K562 (cell line): ENCODE data around the gene FAM181B. TPM values are rescaled to one million over a fixed set of nuclear protein-coding genes. Genes with fewer than 3 reads are reported as not detected.

ENCODE experiments used
- ATAC-seq: fragments of 200-7000 bp; cut with Tn5 transposase; 3 replicates; pipeline ENCODE4 v1.9.1; 2020; ENCODE audit warnings: moderate library complexity
- BruUV-seq: library from RNA; stranded (reverse); fragments of 400-500 nt; replicated peaks from 2 replicates; lab custom pipeline; 2021; lab: Mats Ljungman, UMichigan
- CTCF ChIA-PET: fragments of 300-600 bp; formaldehyde crosslinking; extraction: SDS; loops from one replicate; lab custom pipeline; 2021; ENCODE audit warnings: low intra/inter-chr PET ratio; lab: Yijun Ruan, JAX
- POLR2A ChIA-PET: fragments of 300-600, 350-650 bp; sonication (Branson Sonifier 250); formaldehyde crosslinking; extraction: SDS; loops from one replicate; lab custom pipeline; 2021; ENCODE audit warnings: antibody characterized with exemption, inconsistent platforms; lab: Yijun Ruan, JAX
- DNase-seq, 4 experiments: peaks; one replicate each; pipeline versions ENCODE4 v3.0.0 to v3.0.0-alpha.2; 2011 to 2018; ENCODE audit warnings: low spot score in 3 of 4, mixed read lengths in 3 of 4; ENCODE audit errors: extremely low read depth in 1 of 4
- FAIRE-seq: peaks from 2 replicates; lab custom pipeline; 2011; peaks lifted over from hg19 to GRCh38; lab: Jason Lieb, UNC
- H2AFZ ChIP-seq: 2 replicates; pipeline ENCODE4 v1.6.0; 2011; ENCODE audit warnings: low read depth, low read length, control low read depth, inconsistent platforms
- H3K27ac ChIP-seq: fragments of 200-600 bp; 3 replicates; pipeline ENCODE4 v1.8.0; 2011; ENCODE audit warnings: low read depth, mild to moderate bottlenecking, control low read depth, inconsistent platforms, low read length, moderate library complexity, mixed read lengths; ENCODE audit errors: extremely low read depth
- H3K27me3 ChIP-seq, 2 experiments: fragments of 300-600 bp in 1 of 2; 2 replicates in 1 of 2; 3 replicates in 1 of 2; pipeline versions ENCODE4 v1.6.0 to v1.8.0; 2011; ENCODE audit warnings: inconsistent platforms in 2 of 2, low read length in 2 of 2, mild to moderate bottlenecking in 1 of 2, mixed read lengths in 1 of 2, moderate library complexity in 1 of 2; ENCODE audit not compliant: control insufficient read depth in 2 of 2, insufficient read depth in 2 of 2
- H3K36me3 ChIP-seq: fragments of 300-600 bp; 3 replicates; pipeline ENCODE4 v1.8.0; 2011; ENCODE audit warnings: mild to moderate bottlenecking, low read length, inconsistent platforms; ENCODE audit not compliant: control insufficient read depth, insufficient read depth
- H3K4me1 ChIP-seq, 2 experiments: fragments of 200-600 bp in 1 of 2; replicated peaks in 1 of 2; 2 replicates in 1 of 2; 3 replicates in 1 of 2; pipeline versions ENCODE4 v1.5.1 to v1.8.0; 2011; ENCODE audit warnings: inconsistent platforms in 2 of 2, low read length in 2 of 2, mild to moderate bottlenecking in 1 of 2, mixed read lengths in 1 of 2, moderate library complexity in 1 of 2; ENCODE audit not compliant: control insufficient read depth in 2 of 2, insufficient read depth in 2 of 2
- H3K4me2 ChIP-seq: 2 replicates; pipeline ENCODE4 v1.6.1; 2011; ENCODE audit warnings: low read length, control low read depth, inconsistent platforms, mixed read lengths; ENCODE audit not compliant: insufficient read depth
- H3K4me3 ChIP-seq: fragments of 200-600 bp; sonication (generic), shearing (Covaris generic); 2 replicates; pipeline ENCODE4 v1.5.1; 2016; ENCODE audit warnings: control low read depth, inconsistent platforms
- H3K79me2 ChIP-seq: fragments of 200-600 bp; 3 replicates; pipeline ENCODE4 v1.8.0; 2011; ENCODE audit warnings: low read length, inconsistent platforms; ENCODE audit not compliant: control insufficient read depth, insufficient read depth
- H3K9ac ChIP-seq, 2 experiments: 2 replicates each; pipeline versions ENCODE4 v1.6.0 to v1.6.1; 2011; ENCODE audit warnings: low read depth in 2 of 2, low read length in 2 of 2, control low read depth in 1 of 2, inconsistent platforms in 1 of 2, mild to moderate bottlenecking in 1 of 2, mixed read lengths in 1 of 2; ENCODE audit not compliant: insufficient read depth in 1 of 2
- H3K9me1 ChIP-seq: one replicate; pipeline ENCODE4 v1.6.0; 2011; ENCODE audit warnings: inconsistent platforms, mild to moderate bottlenecking, low read length, moderate library complexity; ENCODE audit not compliant: control insufficient read depth, insufficient read depth
- H3K9me3 ChIP-seq: replicated peaks from 2 replicates; pipeline ENCODE4 v1.5.1; 2011; ENCODE audit warnings: low read depth, low read length, inconsistent platforms; ENCODE audit not compliant: control insufficient read depth, insufficient read depth
- H4K20me1 ChIP-seq: replicated peaks from 2 replicates; pipeline ENCODE4 v1.6.1; 2011; ENCODE audit warnings: low read length, inconsistent platforms, mixed read lengths; ENCODE audit not compliant: control insufficient read depth, insufficient read depth
- HNRNPH1 ChIP-seq: fragments of 200-400 bp; formaldehyde crosslinking; optimal IDR thresholded peaks from 2 replicates; pipeline ENCODE3; 2017; ENCODE audit warnings: low read depth, mild to moderate bottlenecking, low read length, moderate library complexity
- HNRNPL ChIP-seq: fragments of 200-400 bp; formaldehyde crosslinking; IDR thresholded peaks from 2 replicates; pipeline ENCODE4 v1.6.1; 2017; ENCODE audit warnings: low read depth, mild to moderate bottlenecking, low read length
- NUFIP1 ChIP-seq: fragments of 450-650 bp; IDR thresholded peaks from 2 replicates; pipeline ENCODE4 v1.6.1; 2018; ENCODE audit not compliant: partially characterized antibody
- PCBP1 ChIP-seq: fragments of 200-400 bp; formaldehyde crosslinking; IDR thresholded peaks from 2 replicates; pipeline ENCODE4 v1.6.1; 2018; ENCODE audit warnings: mild to moderate bottlenecking, low read depth, low read length; ENCODE audit not compliant: poor library complexity, severe bottlenecking
- PTTG1 ChIP-seq: fragments of 450-650 bp; IDR thresholded peaks from 2 replicates; pipeline ENCODE4 v1.6.1; 2016; ENCODE audit warnings: low read depth, mild to moderate bottlenecking, missing genetic modification characterization, missing compliant biosample characterization
- RBM14 ChIP-seq: fragments of 200-400 bp; formaldehyde crosslinking; IDR thresholded peaks from 2 replicates; pipeline ENCODE4 v1.6.1; 2018; ENCODE audit warnings: low read depth, mild to moderate bottlenecking, low read length, moderate library complexity, borderline replicate concordance; ENCODE audit not compliant: insufficient read depth
- TEAD2 ChIP-seq: fragments of 450-650 bp; IDR thresholded peaks from 2 replicates; pipeline ENCODE4 v1.6.1; 2016; ENCODE audit warnings: missing genetic modification characterization, control low read depth, missing compliant biosample characterization
- ZNF124 ChIP-seq: sonication (generic); formaldehyde crosslinking; IDR thresholded peaks from 2 replicates; pipeline ENCODE4 v1.8.1; 2022; ENCODE audit warnings: missing genetic modification reagents
- WGBS: fragments of 100-300 bp; shearing (Covaris generic); methylation state at CpG from one replicate; pipeline ENCODE4 v1.1.6; 2016; ENCODE audit warnings: low coverage, mixed read lengths; ENCODE audit not compliant: insufficient coverage; ENCODE audit errors: missing lambda C conversion rate; 5-methylcytosine and 5-hydroxymethylcytosine counted together
- in situ Hi-C: fragments of 300-500 bp; cut with MboI; formaldehyde crosslinking; loops from 4 replicates; pipeline ENCODE4 v1.15.0; 2018; ENCODE audit warnings: inconsistent platforms, mixed read lengths
- intact Hi-C: fragments of 100-400 bp; cut with micrococcal nuclease; formaldehyde crosslinking; loops from 2 replicates; pipeline ENCODE4 v1.14.2; 2022
- polyA plus RNA-seq, 8 experiments: library from polyadenylated mRNA; depleted of rRNA in 4 of 8; stranded (reverse) in 5 of 8; unstranded in 3 of 8; fragments of >200 nt; fragmentation: Nextera tagmentation in 2 of 8; fragmentation: Illumina TruSeq in 1 of 8; extraction: Ambion mirVana in 2 of 8; extraction: Trizol in 1 of 8; gene quantifications; 2 replicates each; pipeline versions ENCODE4 v1.2.1 to v1.2.3, GENCODE V29; 2011 to 2014; ENCODE audit warnings: inconsistent platforms in 1 of 8, missing spikeins in 1 of 8
- total RNA-seq, 7 experiments: library from RNA; depleted of rRNA in 6 of 7; stranded (reverse); fragments of >200 nt in 6 of 7; fragmentation: Illumina TruSeq in 2 of 7; extraction: Trizol in 2 of 7; gene quantifications; 2 replicates each; pipeline versions ENCODE4 v1.2.1 to v1.2.3, GENCODE V29; 2011 to 2021; ENCODE audit warnings: low replicate concordance in 1 of 7
- TF ChIP-seq, protein P1 (sequence below): fragments of 450-650 bp; formaldehyde crosslinking; IDR thresholded peaks from 2 replicates; pipeline ENCODE4 v1.4.0; 2022; ENCODE audit warnings: missing genetic modification characterization
- TF ChIP-seq, protein P2 (sequence below): IDR thresholded peaks from 2 replicates; pipeline ENCODE4 v1.6.1; 2014; ENCODE audit warnings: antibody characterized with exemption
- TF ChIP-seq, protein P3 (sequence below): fragments of 250-450 bp; sonication (Bioruptor Pico); IDR thresholded peaks from 2 replicates; pipeline ENCODE4 v1.9.0; 2021; ENCODE audit warnings: mild to moderate bottlenecking

FAM181B gene
- total and polyA plus RNA-seq, 9 of the 15 experiments (the other 6 are each of a cell fraction or from before 2014, with no cell fraction given): 0.01 TPM; not detected in 8

DNA sequence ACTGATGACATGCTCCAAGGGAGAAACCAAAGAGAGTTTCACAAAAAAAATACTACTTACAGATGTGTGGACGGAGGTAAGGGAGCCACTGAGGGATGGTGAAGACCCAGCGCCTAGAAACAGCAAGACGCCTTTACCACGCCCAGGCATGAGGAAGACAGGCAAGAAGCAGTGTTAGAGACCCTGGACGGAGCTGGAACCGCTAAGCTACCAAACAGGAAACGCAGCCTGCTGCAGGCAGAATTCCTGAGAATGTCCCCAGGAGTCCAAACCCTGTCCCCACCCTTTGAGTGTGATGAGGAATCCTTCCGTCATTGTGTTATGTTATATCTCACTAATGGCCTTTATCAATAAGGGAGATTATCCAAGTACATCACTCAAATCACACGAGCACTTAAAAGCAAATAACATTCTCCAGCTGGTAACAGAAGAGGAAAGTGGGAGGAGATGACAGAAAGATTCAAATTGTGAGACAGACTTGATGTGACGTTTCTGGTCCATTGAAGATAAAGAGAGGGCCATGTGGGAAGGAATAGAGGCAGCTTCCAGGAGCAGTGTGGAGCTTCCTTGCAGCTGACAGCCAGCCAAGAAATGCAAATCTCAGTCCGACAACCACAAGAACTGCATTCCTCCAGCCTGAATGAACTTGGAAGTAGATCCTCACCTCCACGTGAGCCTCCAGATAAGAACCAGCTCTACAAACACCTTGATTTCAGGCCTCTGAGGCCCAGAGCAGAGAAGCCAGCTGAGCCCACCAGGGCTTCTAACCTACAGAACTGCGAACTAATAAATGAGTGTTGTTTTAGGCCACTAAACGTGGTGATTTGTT lies 19.1 kb downstream of the FAM181B start:
- FAIRE-seq (no peak), DNase-seq (no peak), ATAC-seq (no peak)
- BruUV-seq: no TSS peak
- CTCF ChIA-PET: no interaction called here
- no peak for TF ChIP-seq RBM14
- TF ChIP-seq NUFIP1: no peak
- no peak for TF ChIP-seq HNRNPL
- TF ChIP-seq, protein P1, sequence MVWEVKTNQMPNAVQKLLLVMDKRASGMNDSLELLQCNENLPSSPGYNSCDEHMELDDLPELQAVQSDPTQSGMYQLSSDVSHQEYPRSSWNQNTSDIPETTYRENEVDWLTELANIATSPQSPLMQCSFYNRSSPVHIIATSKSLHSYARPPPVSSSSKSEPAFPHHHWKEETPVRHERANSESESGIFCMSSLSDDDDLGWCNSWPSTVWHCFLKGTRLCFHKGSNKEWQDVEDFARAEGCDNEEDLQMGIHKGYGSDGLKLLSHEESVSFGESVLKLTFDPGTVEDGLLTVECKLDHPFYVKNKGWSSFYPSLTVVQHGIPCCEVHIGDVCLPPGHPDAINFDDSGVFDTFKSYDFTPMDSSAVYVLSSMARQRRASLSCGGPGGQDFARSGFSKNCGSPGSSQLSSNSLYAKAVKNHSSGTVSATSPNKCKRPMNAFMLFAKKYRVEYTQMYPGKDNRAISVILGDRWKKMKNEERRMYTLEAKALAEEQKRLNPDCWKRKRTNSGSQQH (CRISPR knock-in tag): no peak
- TF ChIP-seq HNRNPH1: no peak
- TF ChIP-seq ZNF124 (CRISPR knock-in tag): no peak
- TF ChIP-seq, protein P2, sequence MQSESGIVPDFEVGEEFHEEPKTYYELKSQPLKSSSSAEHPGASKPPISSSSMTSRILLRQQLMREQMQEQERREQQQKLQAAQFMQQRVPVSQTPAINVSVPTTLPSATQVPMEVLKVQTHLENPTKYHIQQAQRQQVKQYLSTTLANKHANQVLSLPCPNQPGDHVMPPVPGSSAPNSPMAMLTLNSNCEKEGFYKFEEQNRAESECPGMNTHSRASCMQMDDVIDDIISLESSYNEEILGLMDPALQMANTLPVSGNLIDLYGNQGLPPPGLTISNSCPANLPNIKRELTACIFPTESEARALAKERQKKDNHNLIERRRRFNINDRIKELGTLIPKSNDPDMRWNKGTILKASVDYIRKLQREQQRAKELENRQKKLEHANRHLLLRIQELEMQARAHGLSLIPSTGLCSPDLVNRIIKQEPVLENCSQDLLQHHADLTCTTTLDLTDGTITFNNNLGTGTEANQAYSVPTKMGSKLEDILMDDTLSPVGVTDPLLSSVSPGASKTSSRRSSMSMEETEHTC: no peak
- TF ChIP-seq PCBP1: no peak
- TF ChIP-seq PTTG1: no peak
- TF ChIP-seq, protein P3, sequence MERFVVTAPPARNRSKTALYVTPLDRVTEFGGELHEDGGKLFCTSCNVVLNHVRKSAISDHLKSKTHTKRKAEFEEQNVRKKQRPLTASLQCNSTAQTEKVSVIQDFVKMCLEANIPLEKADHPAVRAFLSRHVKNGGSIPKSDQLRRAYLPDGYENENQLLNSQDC: no peak
- no peak for TF ChIP-seq TEAD2 (tag)
- Histone ChIP-seq H3K4me1 (no peaks in the 10 kb centered on the region), H4K20me1 (no peaks in the 10 kb centered on the region; the same call in 1 of the 2 replicates), H3K9ac (no peak overlapping the region), H3K79me2 (no peaks in the 10 kb centered on the region), H3K9me3 (no peaks in the 10 kb centered on the region), H3K27me3 (peaks cover 8 to 9% of the 10 kb centered on the region in 2 experiments), H3K27ac (no peak overlapping the region), H2AFZ (no peak overlapping the region), H3K36me3 (no peaks in the 10 kb centered on the region), H3K4me3 (no peak overlapping the region), H3K4me2 (no peak overlapping the region), H3K9me1 (no peaks in the 10 kb centered on the region)
- WGBS: 3% methylated on average over 14 of the region's 14 CpGs
- intact Hi-C loops (loop anchor here (5.0 kb wide), 3 partner anchors 188 to 1103 kb away; partner anchors contain the start of genes DDIAS and PRCP), in situ Hi-C loops (loop anchor here (5.0 to 10.0 kb wide), 2 partner anchors 153 to 1090 kb away; no protein-coding TSS in a partner anchor)
- POLR2A ChIA-PET: no interaction called here
